Hematopoietic multipotent progenitor cell treated with erythropoietin and hydrocortisone succinate and interleukin-3 and kit ligand, for 4 days (in vitro differentiated cells): ENCODE data around the gene SRY.
"Not testable (repeated sequence)": the region's sequence is repeated elsewhere in the genome, so short reads cannot be mapped to it uniquely, and the experiment has no call there.

Experiments used
- DNase-seq: peaks from one replicate; pipeline ENCODE4 v3.0.0-alpha.2; 2015

The SRY gene

GRCh38 chrY:2787600-2787999 lies at the start of gene SRY:
Gene SRY (minus strand): TSS chrY:2787682. CDS start chrY:2787603, 79 bp downstream.
- DNase-seq, result no peak

- DNase-seq, result no peak
These were observed 49.6 kb upstream of the SRY start for GRCh38 chrY:2837078-2837477.

GRCh38 chrY:2835230-2835629 lies 47.7 kb upstream of the SRY start:
- no peak for DNase-seq

- no peak for DNase-seq
These were observed 41.0 kb upstream of the SRY start for GRCh38 chrY:2828497-2828896.

- DNase-seq, result no peak
These were observed 37.0 kb upstream of the SRY start for GRCh38 chrY:2824471-2824870.

- not testable (repeated sequence) for DNase-seq
These were observed 29.8 kb upstream of the SRY start for GRCh38 chrY:2817146-2817896.

GRCh38 chrY:2800246-2800645 lies 12.8 kb upstream of the SRY start:
- peak; percentile 47 for DNase-seq

GRCh38 chrY:2797991-2798390 lies 10.5 kb upstream of the SRY start:
- no peak for DNase-seq

- no peak for DNase-seq
These were observed 9.6 kb upstream of the SRY start for GRCh38 chrY:2796977-2797523.

GRCh38 chrY:2789756-2790155 lies 2.3 kb upstream of the SRY start:
- no peak for DNase-seq

- no peak for DNase-seq
These were observed 488 bp downstream of the SRY start for GRCh38 chrY:2786876-2787512.
